K562 (cell line): Measurements from ENCODE around the gene CD55. TPM values are rescaled to one million over a fixed set of nuclear protein-coding genes. Genes with fewer than 3 reads are reported as not detected.
A peak's percentile ranks its signal among the peaks of the same experiment; 100 is the strongest.

Source experiments
- CHD2 ChIP-seq: IDR thresholded peaks from 2 replicates; pipeline ENCODE4 v1.6.1; 2011; ENCODE audit warnings: low read depth, low read length
- FOXK1 ChIP-seq: sonication (generic); formaldehyde crosslinking; IDR thresholded peaks from 2 replicates; pipeline ENCODE4 v1.8.0; 2022; ENCODE audit warnings: missing genetic modification reagents, mild to moderate bottlenecking, borderline replicate concordance
- HDAC3 ChIP-seq: fragments of 450-650 bp; IDR thresholded peaks from 2 replicates; pipeline ENCODE4 v1.6.1; 2018; ENCODE audit warnings: borderline replicate concordance, mild to moderate bottlenecking, moderate library complexity; ENCODE audit not compliant: partially characterized antibody
- HMG20B ChIP-seq: fragments of 250-450 bp; sonication (Bioruptor Pico); IDR thresholded peaks from 2 replicates; pipeline ENCODE4 v1.5.0; 2021; ENCODE audit warnings: mild to moderate bottlenecking
- JUNB ChIP-seq: fragments of 450-650 bp; formaldehyde crosslinking; conservative IDR thresholded peaks from 2 replicates; pipeline ENCODE4 v1.4.0; 2020; ENCODE audit warnings: mild to moderate bottlenecking
- MED1 ChIP-seq: sonication (generic); formaldehyde crosslinking; IDR thresholded peaks from 2 replicates; pipeline ENCODE4 v1.8.1; 2023; ENCODE audit warnings: missing genetic modification reagents, borderline replicate concordance
- NCOA1 ChIP-seq: fragments of 450-650 bp; IDR thresholded peaks from 2 replicates; pipeline ENCODE4 v1.6.1; 2016; ENCODE audit warnings: low read depth
- NCOA4 ChIP-seq: fragments of 450-650 bp; IDR thresholded peaks from 2 replicates; pipeline ENCODE4 v1.6.1; 2018; ENCODE audit warnings: mild to moderate bottlenecking; ENCODE audit not compliant: partially characterized antibody
- NFE2L1 ChIP-seq: fragments of 450-650 bp; IDR thresholded peaks from 2 replicates; pipeline ENCODE4 v1.6.1; 2016; ENCODE audit warnings: missing genetic modification characterization, low read depth, mild to moderate bottlenecking, missing compliant biosample characterization, moderate library complexity, borderline replicate concordance
- PHF20 ChIP-seq: fragments of 450-650 bp; IDR thresholded peaks from 2 replicates; pipeline ENCODE4 v1.6.1; 2018; ENCODE audit not compliant: partially characterized antibody
- RBM34 ChIP-seq: fragments of 200-400 bp; formaldehyde crosslinking; IDR thresholded peaks from 2 replicates; pipeline ENCODE4 v1.6.1; 2018; ENCODE audit warnings: low read length, borderline replicate concordance; ENCODE audit not compliant: insufficient read depth
- STAT5B ChIP-seq: fragments of 250-450 bp; sonication (Bioruptor Pico); IDR thresholded peaks from 2 replicates; pipeline ENCODE4 v1.8.0; 2021; ENCODE audit warnings: mild to moderate bottlenecking, inconsistent platforms
- U2AF2 ChIP-seq: fragments of 200-400 bp; formaldehyde crosslinking; optimal IDR thresholded peaks from 2 replicates; pipeline ENCODE3; 2017; ENCODE audit warnings: low read depth, mild to moderate bottlenecking, low read length
- ZBTB17 ChIP-seq: fragments of 450-650 bp; formaldehyde crosslinking; IDR thresholded peaks from 2 replicates; pipeline ENCODE4 v1.4.0; 2020; ENCODE audit warnings: mild to moderate bottlenecking
- ZKSCAN1 ChIP-seq: fragments of 150-350 bp; IDR thresholded peaks from 2 replicates; pipeline ENCODE4 v1.6.1; 2016; ENCODE audit warnings: low read depth, low read length
- ZNF324 ChIP-seq: fragments of 250-450 bp; sonication (Bioruptor Pico); IDR thresholded peaks from 2 replicates; pipeline ENCODE4 v1.4.0; 2020; ENCODE audit warnings: mild to moderate bottlenecking
- ZSCAN29 ChIP-seq: fragments of 450-650 bp; IDR thresholded peaks from 2 replicates; pipeline ENCODE4 v1.6.1; 2017
- ZSCAN32 ChIP-seq: fragments of 450-650 bp; formaldehyde crosslinking; IDR thresholded peaks from 2 replicates; pipeline ENCODE4 v1.4.0; 2020; ENCODE audit warnings: mild to moderate bottlenecking, moderate library complexity
- polyA plus RNA-seq, 8 experiments: library from polyadenylated mRNA; depleted of rRNA in 4 of 8; stranded (reverse) in 5 of 8; unstranded in 3 of 8; fragments of >200 nt; fragmentation: Nextera tagmentation in 2 of 8; fragmentation: Illumina TruSeq in 1 of 8; extraction: Ambion mirVana in 2 of 8; extraction: Trizol in 1 of 8; gene quantifications; 2 replicates each; pipeline versions ENCODE4 v1.2.1 to v1.2.3, GENCODE V29; 2011 to 2014; ENCODE audit warnings: inconsistent platforms in 1 of 8, missing spikeins in 1 of 8
- total RNA-seq, 7 experiments: library from RNA; depleted of rRNA in 6 of 7; stranded (reverse); fragments of >200 nt in 6 of 7; fragmentation: Illumina TruSeq in 2 of 7; extraction: Trizol in 2 of 7; gene quantifications; 2 replicates each; pipeline versions ENCODE4 v1.2.1 to v1.2.3, GENCODE V29; 2011 to 2021; ENCODE audit warnings: low replicate concordance in 1 of 7
- TF ChIP-seq, protein P1 (sequence below): fragments of 250-450 bp; sonication (Bioruptor Pico); IDR thresholded peaks from 2 replicates; pipeline ENCODE4 v1.9.0; 2021; ENCODE audit warnings: mild to moderate bottlenecking
- TF ChIP-seq, protein P2 (sequence below): sonication (generic); formaldehyde crosslinking; IDR thresholded peaks from 2 replicates; pipeline ENCODE4 v1.8.0; 2023; ENCODE audit warnings: mild to moderate bottlenecking, missing genetic modification reagents
- TF ChIP-seq, protein P3 (sequence below): sonication (generic); formaldehyde crosslinking; IDR thresholded peaks from 2 replicates; pipeline ENCODE4 v1.8.1; 2022; ENCODE audit warnings: missing genetic modification reagents
- TF ChIP-seq, protein P4 (sequence below): fragments of 250-450 bp; sonication (Bioruptor Pico); IDR thresholded peaks from 2 replicates; pipeline ENCODE4 v1.8.0; 2021; ENCODE audit warnings: mild to moderate bottlenecking, moderate library complexity

Gene CD55
- total and polyA plus RNA-seq, 9 of the 15 experiments (the other 6 are each of a cell fraction or from before 2014, with no cell fraction given), result 17.7 to 150 (median 97.0) TPM

DNA sequence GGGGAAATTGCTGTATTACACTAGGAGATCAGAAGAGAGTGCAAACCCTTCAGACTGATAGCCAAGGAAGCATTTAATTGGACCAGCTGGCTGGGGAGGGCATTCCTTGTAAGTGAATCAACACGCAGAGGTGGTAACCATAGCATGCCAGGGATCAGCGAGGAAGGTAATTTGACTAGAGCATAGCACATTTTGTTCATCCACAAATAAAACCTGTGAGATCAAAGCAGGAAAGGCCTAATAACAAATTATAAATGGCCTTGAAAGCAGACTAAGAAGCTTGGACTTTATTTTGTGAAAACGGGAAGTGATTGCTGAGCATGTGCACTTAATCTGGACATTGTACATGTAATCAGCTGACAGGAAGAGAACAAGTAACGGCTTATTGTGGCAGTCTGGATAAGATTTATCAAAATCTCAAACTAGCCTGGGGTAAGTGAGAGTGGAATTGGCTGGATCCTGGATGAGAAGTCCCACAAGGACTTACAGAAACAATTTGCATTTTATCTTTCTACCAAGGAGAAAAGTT, 11.7 kb upstream of the CD55 start (continued):
- TF ChIP-seq ZBTB17, result no peak; the same call in 1 of the 2 replicates
- TF ChIP-seq ZKSCAN1, result no peak
- TF ChIP-seq, protein P1, sequence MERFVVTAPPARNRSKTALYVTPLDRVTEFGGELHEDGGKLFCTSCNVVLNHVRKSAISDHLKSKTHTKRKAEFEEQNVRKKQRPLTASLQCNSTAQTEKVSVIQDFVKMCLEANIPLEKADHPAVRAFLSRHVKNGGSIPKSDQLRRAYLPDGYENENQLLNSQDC (CRISPR knock-in tag), result no peak
- no peak for TF ChIP-seq JUNB
- TF ChIP-seq, protein P2, sequence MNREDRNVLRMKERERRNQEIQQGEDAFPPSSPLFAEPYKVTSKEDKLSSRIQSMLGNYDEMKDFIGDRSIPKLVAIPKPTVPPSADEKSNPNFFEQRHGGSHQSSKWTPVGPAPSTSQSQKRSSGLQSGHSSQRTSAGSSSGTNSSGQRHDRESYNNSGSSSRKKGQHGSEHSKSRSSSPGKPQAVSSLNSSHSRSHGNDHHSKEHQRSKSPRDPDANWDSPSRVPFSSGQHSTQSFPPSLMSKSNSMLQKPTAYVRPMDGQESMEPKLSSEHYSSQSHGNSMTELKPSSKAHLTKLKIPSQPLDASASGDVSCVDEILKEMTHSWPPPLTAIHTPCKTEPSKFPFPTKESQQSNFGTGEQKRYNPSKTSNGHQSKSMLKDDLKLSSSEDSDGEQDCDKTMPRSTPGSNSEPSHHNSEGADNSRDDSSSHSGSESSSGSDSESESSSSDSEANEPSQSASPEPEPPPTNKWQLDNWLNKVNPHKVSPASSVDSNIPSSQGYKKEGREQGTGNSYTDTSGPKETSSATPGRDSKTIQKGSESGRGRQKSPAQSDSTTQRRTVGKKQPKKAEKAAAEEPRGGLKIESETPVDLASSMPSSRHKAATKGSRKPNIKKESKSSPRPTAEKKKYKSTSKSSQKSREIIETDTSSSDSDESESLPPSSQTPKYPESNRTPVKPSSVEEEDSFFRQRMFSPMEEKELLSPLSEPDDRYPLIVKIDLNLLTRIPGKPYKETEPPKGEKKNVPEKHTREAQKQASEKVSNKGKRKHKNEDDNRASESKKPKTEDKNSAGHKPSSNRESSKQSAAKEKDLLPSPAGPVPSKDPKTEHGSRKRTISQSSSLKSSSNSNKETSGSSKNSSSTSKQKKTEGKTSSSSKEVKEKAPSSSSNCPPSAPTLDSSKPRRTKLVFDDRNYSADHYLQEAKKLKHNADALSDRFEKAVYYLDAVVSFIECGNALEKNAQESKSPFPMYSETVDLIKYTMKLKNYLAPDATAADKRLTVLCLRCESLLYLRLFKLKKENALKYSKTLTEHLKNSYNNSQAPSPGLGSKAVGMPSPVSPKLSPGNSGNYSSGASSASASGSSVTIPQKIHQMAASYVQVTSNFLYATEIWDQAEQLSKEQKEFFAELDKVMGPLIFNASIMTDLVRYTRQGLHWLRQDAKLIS (CRISPR knock-in tag), result no peak
- no peak for TF ChIP-seq RBM34
- peak; percentile 57 for TF ChIP-seq HDAC3
- TF ChIP-seq NFE2L1, result no peak
- no peak for TF ChIP-seq U2AF2
- 0 out of 2 replicates have a peak, but pooled peaks have one; percentile 58 for TF ChIP-seq NCOA1
- TF ChIP-seq HMG20B (CRISPR knock-in tag), result no peak
- no peak for TF ChIP-seq ZSCAN29
- TF ChIP-seq ZSCAN32 (CRISPR knock-in tag), result no peak
- TF ChIP-seq FOXK1 (CRISPR knock-in tag), result no peak
- TF ChIP-seq ZNF324, result no peak
- TF ChIP-seq NCOA4, result no peak
- no peak for TF ChIP-seq STAT5B (CRISPR knock-in tag)
- TF ChIP-seq MED1 (CRISPR knock-in tag), result no peak
- TF ChIP-seq PHF20, result no peak
- TF ChIP-seq, protein P3, sequence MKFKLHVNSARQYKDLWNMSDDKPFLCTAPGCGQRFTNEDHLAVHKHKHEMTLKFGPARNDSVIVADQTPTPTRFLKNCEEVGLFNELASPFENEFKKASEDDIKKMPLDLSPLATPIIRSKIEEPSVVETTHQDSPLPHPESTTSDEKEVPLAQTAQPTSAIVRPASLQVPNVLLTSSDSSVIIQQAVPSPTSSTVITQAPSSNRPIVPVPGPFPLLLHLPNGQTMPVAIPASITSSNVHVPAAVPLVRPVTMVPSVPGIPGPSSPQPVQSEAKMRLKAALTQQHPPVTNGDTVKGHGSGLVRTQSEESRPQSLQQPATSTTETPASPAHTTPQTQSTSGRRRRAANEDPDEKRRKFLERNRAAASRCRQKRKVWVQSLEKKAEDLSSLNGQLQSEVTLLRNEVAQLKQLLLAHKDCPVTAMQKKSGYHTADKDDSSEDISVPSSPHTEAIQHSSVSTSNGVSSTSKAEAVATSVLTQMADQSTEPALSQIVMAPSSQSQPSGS (CRISPR knock-in tag), result no peak
- no peak for TF ChIP-seq CHD2
- TF ChIP-seq, protein P4, sequence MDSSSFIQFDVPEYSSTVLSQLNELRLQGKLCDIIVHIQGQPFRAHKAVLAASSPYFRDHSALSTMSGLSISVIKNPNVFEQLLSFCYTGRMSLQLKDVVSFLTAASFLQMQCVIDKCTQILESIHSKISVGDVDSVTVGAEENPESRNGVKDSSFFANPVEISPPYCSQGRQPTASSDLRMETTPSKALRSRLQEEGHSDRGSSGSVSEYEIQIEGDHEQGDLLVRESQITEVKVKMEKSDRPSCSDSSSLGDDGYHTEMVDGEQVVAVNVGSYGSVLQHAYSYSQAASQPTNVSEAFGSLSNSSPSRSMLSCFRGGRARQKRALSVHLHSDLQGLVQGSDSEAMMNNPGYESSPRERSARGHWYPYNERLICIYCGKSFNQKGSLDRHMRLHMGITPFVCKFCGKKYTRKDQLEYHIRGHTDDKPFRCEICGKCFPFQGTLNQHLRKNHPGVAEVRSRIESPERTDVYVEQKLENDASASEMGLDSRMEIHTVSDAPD (CRISPR knock-in tag), result no peak
